ENCODE data around the gene ADK.
"Not testable (repeated sequence)": the region's sequence is repeated elsewhere in the genome, so short reads cannot be mapped to it uniquely, and the experiment has no call there.

ADK gene

DNA sequence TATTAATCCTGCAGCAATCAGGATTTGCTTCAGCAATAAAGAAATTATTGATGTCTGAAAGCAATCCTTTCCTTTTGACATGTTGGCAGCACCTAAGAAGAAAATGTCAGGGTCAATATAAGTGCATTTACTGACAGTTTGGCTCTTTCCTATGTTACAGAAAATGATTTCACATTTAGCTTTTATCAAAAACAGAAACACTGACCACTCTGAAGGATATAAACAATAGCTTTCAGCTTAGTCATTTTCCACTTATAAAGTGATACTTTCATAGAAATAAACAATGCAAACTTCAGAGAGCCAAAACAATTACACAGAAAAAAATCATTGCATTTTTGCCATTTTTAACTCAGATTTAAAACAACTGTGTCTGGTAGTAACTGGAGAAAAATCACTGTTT, 349.8 kb downstream of the ADK start:
- no peak for DNase-seq

DNA sequence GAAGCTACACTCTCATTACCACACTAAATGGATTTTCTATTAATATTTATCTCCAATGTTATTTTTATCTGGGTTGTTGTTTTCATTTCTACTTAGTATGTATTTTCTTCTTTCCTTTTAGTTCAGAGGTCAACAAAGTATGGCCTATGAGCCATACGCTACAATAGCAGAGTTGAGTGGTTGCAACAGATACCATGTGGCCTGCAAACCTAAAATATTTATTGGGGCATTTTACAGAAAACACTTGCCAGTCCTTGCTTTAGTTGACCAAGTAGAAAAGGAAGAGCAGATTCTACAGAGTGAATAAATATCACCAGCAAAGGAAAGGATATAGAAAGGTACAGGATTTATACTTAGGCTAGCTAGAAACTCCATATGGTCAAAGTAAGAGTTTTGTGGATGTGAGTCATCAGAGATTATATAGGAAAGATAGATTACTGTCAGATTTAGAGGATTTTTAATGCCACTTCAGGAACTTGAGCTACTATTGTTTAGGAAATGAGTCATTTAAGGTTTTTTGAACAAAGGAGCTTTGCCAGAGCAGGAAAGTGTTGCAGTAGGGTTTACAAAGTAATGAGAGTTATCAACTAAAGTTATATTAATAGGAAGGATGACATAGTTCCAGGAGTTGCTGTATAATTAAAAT, 352.1 kb downstream of the ADK start:
- no peak for DNase-seq

DNA sequence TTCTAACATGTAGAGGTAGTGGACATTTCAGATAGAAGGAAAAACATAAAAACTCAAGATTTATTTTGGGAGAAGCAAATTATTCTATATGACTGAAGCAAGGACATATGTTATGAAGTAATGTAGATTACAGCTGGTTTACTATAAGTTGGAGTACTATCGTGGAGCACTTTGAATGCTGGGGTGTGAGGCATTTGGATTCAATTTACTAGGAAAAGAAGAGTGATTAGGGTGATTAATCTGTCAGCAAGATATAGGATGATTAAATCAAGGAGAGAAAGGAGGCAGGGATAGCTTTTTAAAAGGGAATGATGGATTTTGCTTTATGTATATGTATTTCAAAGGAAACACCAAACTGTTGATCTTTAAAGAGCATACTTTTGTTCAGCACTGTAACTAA, 356.9 kb downstream of the ADK start:
- no peak for DNase-seq

DNA sequence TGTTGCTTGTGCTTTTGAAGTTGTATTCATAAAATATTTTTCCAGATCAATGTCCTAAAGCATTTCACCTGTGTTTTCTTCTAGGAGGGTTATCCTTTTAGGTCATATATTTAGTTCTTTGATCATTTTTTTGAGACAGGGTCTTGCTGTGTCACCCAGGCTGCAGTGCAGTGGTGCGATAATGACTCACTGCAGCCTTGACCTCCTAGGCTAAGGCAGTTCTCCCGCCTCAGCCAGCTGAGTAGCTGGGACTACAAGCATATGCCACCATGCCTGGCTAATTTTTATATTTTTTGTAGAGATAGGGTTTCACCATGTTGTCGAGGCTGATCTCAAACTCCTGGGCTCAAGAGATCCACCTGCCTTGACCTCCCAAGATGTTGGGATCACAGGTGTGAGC, 359.6 kb downstream of the ADK start:
- DNase-seq: no peak

DNA sequence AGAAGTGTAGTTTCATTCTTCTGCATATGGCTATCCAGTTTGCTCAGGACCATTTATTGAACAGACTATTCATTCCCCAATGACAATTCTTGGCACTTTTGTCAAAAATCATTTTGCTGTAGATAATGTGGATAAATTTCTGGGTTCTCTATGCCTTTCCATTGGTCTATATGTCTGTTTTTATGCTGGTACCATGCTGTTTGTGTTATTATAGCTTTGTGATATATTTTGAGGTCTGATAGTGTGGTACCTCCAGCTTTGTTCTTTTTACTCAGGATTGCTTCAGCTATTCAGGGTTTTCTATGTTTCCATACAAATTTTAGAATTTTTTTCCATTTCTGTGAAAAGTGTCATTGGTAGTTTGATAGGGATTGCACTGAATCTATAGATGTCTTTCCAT, 360.0 kb downstream of the ADK start:
- DNase-seq: no peak

DNA sequence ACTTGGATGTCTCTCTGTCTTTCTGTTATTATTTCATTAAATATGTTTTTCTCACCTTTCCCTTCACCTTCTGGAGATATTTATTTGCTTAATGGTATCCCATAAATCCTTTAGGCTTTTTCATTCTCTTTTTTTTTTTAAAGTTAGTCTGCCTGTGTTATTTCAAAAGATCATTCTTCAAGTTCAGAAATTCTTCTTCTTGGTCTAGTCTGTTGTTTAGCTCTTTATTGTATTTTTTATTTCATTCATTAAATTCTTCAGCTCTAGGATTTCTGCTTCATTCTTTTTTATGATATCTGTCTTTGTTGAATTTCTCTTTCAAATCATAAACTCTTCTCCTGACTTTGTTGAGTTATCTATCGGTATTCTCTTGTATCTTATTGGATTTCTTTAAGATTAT, 363.3 kb downstream of the ADK start:
- no peak for DNase-seq

DNA sequence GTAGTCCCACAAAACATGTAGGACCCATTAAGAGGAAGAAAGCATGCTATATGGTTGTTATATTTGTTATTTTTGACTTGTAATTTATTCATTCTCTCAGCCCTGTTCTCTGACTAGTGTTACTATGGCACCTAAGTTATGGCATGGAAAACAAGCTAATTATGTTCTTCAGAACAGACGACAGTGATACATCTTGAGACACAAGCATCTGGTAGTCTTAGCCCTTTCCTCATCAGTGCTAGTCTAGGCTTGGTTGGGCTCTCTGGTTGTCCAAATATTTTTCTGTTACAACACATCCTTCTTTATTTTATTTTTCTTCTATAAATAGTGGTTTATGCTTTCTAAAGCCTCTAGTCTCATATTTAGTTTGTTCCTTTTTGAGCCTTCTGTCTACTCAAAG, 367.0 kb downstream of the ADK start:
- no peak for DNase-seq

DNA sequence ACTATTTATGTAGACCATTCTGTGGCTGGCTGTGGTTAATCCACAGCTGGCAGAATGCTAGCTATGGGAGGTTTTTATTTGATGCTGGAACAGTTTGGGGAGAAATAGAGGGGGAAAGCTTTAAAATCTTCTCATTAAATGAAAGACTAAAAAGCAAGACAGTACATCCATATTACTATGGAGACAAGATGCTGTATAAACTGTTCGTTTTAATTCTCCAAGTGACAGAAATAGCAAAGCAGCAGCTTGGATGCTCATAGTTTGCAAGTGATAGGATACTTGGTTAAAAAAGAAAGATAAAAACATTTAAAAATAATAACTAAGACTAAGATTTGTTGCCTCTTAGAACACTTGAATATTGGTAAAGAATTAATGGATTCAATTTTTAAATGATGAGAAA, 370.5 kb downstream of the ADK start:
- no peak for DNase-seq

DNA sequence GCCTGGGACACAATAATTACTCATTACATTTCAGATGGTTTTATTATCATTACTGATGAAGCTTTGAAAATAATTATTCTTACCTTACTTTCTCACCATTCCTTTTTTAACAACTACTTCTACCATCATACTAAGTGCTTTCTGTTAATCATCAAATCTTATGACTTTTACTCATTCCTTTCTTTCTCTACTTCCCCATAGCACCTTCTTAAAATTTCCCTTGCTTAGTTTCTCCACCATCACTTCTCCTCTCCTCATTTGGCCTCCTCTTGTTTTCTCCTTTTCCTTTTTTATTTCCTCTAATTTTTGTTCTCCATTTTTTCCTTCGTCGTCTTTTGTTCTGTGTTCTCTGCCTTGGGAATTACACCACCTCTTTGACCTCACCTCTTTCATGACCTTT, 372.2 kb downstream of the ADK start:
- DNase-seq: no peak

DNA sequence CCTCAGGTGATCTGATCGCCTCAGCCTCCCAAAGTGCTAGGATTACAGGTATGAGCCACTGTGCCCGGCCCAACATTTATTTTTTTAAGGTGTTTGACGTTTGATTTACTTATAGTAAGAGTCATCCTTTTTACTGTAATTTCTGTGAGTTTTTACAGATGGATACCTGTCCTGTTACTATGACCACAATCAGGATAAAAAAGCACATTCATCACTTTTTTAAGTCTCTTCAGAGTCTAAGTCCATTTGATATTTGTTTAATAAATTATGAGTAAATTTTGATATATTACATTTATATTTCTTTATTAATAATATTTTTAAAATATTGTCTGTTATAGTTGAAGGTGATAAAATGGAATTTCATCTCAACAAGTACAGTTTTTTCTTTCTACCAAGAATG, 374.9 kb downstream of the ADK start:
- no peak for DNase-seq

DNA sequence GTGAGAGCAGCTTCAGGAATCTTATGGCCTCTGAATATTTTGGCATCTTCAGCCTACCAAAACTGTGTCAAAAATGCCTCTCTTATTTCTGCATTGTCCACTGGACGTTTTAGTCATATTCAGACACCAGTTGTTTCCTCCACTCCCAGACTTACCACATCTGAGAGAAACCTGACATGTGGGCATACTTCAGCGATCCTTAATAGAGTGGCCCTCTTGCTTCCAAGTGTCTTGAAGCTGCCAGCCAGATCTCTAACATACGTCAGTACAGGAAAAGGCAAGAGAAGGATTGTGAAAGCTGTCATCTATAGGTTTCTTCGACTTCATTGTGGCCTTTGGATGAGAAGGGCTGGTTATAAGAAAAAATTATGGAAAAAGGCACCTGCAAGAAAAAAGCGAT, 376.6 kb downstream of the ADK start:
- not testable (repeated sequence) for DNase-seq

DNA sequence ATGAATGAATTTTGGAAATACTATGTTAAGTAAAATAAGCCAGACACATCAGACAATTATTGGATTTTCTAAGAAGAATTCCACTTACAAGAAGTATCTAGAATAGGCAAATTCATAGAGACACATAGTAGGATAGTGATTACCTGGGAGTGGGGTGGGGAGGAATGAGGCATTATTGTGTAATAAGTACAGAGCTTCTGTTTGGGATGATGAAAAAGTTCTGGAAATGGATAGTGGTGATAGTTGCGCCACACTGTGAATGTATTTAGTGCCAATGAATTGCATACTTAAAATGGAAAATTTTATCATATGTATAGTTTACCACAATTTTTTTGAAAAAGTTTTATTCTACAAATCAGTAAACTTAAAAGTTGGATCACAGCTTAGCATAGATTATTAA, 378.2 kb downstream of the ADK start:
- no peak for DNase-seq

DNA sequence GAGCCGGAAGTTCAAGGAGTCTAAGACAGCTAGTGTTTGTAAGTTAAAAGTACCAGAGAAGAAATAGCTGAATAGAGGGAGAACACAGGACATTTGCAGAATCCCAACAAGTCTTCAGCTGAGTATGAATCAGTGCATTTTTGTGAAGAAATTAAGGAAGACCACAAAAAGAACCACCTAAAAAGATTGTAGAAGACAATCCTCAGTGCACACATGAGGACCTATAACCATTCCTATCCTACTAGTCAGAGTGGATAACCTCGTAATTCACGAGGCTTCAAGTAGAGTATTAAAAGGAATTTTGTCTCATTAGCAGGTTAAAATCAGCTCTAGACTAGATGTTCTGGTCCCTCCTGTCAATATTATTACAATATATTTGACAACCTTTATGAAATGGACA, 380.0 kb downstream of the ADK start:
- no peak for DNase-seq

DNA sequence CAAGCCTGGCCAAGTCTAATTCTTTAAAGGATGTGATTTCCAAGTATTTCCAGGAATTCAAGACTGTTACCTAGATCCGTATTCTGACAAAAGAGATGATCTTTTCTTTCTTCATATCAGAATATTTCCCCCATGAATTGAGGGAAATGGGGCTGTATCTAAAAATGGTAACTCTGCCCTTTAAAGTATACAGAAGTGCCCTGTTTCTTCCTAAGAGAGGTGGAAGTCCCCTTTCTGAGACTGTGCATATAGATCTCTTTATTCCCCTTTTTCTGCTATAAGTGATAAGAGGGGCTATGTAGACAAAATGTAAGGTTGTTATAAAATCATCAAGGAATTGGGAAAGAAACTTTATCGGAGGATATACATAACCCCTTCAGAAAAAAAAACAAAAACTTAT, 388.3 kb downstream of the ADK start:
- DNase-seq: no peak

DNA sequence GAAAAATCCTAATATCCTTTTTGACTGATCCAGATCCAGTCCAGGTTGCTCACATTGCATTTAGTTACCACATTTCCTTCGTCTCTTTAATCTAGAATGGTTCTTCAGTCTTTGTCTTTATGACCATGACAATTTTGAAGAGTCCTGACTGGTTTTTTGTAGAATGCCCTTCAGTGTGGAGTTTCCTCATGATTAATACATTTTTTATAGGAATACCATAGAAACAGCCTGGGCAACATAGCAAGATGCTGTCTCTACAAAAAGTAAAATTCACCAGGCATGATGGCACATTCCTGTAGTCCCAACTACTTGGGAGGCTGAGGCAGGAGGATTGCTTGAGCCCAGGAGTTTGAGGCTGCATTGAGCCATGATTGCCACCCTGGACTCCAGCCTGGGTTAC, 390.4 kb downstream of the ADK start:
- no peak for DNase-seq

DNA sequence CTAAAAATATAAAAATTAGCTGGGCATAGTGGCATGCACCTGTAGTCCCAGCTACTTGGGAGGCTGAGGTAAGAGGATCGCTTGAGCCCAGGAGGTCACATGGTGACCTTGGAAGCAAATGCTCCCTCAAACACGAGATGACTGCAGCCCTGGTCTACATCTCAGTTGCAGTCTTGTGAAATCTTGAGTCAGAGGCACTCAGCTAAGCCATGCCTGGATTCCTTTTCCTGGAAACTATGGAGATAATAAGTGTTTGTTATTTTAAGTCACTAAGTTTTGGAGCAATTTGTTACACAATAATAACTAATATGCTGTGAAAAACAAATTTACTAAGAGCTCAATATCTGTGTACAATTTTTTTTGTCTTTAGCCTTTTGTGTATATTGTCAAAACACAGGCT, 391.1 kb downstream of the ADK start:
- no peak for DNase-seq

DNA sequence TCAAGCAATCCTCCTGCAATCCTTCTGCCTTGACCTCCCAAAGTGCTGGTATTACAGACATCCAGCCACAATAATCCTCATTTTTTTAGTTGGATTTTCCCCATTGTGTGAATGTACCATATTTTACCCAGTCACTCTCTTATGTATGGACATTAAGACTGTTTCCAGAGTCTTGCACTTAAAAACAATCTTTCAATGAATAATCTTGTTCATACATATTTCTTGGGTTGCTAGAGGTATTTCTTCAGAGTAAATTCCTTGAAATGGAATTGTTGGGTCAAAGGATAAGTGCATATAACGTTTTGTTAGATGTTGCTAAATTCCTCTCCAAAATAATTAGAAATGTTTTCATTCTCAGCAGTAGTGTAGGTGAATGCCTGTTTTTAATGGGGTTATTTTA, 392.3 kb downstream of the ADK start:
- DNase-seq: no peak

DNA sequence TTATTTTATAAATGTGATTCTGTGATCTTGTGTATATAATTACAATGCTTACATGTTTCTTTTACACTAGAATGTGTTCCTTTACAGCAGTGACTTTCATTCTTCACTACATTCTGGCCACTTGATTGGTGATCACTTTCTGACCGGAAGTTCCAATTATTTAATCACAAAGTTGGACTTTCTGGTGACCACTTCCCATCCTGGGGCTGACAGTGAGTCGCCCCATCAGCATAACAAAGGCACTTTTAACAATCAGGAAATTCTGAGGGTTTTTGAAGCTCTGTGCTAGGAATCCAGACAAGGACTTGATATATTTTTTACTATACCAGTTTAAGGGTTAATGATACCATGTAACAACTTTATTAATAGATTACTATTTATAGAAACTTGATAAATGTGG, 393.1 kb downstream of the ADK start:
- no peak for DNase-seq

DNA sequence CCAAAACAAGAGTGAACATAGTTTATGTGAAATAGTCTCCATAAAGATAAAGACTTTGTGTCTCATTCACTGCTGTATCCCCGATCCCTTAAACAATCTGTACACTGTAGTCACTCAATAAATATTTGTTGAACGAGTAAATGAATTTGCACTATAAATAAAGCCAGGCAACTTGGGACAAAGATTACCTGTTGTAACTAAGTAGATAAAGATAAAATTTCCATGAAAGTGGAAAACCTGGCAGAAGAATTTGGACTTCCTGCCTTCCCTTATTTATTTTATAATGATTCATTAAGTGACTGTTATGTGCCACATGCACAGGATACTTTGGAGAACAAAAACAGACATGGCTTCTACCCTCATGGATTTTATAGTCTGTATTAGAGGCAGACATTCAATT, 397.7 kb downstream of the ADK start:
- no peak for DNase-seq

DNA sequence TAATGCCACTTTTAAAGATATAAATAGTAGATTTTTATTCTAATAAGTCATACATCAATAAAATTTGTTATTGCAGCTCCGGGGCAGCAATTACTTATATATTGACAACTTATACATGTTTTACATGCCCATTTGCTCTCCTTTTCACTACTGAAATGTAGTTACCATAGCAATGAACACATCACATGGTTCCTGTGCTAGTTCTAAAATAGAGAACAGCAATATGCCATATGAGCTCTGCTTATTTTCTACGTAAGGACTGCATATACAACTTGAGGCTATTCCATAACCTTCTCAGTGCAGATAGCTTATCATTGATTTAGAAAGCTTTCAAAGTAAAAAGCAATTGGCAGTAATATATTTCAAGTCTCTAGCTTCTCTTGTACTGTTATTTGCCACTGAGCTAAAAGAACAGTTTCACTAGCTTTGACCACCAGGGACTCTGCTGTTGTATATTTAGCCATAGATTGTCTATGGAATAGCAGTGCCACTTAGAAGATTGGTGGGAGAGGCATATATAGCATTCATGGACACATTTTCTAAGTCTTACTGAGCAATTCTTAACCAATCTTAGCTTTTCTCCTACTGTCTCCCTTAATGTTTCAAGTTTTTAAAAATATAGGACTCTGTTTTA, 405.2 kb downstream of the ADK start:
- no peak for DNase-seq

DNA sequence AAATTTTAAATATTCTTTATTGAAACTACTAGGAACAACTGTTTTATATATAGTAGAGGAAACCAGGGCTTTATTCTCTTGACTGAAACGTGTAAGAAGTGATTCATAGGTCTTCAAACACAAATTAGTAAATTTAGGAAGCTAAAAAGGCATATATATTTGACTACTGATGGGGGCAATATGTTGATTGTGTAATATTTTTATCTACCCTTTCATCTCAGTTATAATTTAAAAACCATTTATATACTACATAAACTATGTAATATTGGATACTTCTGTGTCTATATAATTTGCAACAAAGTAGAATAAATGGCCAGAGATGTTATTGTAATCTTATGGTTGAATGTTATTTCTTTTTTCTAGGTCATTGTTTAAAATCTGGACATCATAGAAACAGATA, 406.1 kb downstream of the ADK start:
- no peak for DNase-seq

DNA sequence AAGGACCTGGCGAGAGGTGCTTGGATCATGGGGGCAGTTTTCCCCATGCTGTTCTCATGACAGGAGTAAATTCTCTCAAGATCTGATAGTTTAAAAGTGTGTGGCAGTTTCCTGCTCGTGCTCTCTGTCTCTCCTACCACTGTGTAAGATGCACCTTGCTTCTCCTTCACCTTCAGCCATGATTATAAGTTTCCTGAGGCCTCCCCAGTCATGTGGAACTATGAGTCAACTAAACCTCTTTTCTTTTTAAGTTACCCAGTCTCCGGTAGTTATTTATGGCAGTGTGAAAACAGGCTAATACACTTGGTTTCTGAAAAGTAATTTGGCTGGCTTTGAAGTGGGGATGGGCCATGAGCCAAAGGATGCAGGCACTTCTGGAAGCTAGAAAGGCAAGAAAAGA, 407.4 kb downstream of the ADK start:
- DNase-seq: no peak

DNA sequence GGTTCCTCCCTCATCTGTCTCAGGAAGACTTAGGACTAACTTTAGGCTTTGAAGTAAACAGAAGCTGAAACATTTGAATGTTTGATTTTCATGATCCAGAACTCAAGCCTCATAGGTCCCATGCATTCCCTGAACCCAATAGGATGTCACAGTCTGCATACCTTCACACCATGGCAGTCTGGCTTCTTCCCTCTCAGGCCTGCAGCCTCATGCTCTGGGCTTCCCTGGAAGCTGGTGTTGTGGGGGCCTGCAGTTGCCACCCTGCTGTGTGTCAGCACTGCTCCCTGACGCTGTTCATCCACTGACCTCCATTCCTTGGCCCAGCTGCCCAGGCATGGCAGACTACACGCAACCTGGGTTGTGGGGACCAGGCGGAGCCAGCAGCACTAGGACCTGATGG, 407.9 kb downstream of the ADK start:
- no peak for DNase-seq

DNA sequence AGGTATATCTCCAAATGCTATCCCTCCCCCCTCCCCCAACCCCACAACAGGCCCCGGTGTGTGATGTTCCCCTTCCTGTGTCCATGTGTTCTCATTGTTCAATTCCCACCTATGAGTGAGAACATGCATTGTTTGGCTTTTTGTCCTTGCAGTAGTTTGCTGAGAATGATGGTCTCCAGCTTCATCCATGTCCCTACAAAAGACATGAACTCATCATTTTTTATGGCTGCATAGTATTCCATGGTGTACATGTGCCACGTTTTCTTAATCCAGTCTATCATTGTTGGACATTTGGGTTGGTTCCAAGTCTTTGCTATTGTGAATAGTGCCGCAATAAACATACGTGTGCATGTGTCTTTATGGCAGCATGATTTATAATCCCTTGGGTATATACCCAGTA, 417.9 kb downstream of the ADK start:
- not testable (repeated sequence) for DNase-seq

DNA sequence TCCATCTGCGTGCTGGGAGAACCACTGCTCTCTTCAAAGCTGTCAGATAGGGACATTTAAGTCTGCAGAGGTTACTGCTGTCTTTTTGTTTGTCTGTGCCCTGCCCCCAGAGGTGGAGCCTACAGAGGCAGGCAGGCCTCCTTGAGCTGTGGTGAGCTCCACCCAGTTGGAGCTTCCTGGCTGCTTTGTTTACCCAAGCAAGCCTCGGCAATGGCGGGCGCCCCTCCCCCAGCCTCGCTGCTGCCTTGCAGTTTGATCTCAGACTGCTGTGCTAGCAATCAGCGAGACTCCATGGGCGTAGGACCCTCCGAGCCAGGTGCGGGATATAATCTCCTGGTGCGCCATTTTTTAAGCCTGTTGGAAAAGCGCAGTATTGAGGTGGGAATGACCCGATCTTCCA, 422.5 kb downstream of the ADK start:
- DNase-seq: not testable (repeated sequence)

All from activated naive CD4-positive, alpha-beta T cell treated with Interleukin-2 at 50 U/mL for 16 hours (primary cell).